Colon (tissue), 2 donors: ENCODE measurements around the gene TMBIM4.

Source experiments
- FAIRE-seq: peaks from 2 replicates; lab custom pipeline; 2012; peaks lifted over from hg19 to GRCh38; lab: Jason Lieb, UNC
- donor health status: control.
- donor health status: control.

Gene TMBIM4

GRCh38 chr12:66087365-66087943 is 82.3 kb downstream of the TMBIM4 start:
- FAIRE-seq, result no peak

- FAIRE-seq, result no peak
Measured at GRCh38 chr12:66085998-66086397, 83.8 kb downstream of the TMBIM4 start.
